Heart left ventricle (tissue), 16 donors: ENCODE results near the gene CROCC. TPM values are rescaled to one million over a fixed set of nuclear protein-coding genes. Genes with fewer than 3 reads are reported as not detected.
A peak's percentile ranks its signal among the peaks of the same experiment; 100 is the strongest.

ENCODE experiments used
- ATAC-seq, 4 donors: fragments of 200-7000 bp; cut with Tn5 transposase; one replicate each; pipeline ENCODE4 v1.9.1; 2020 to 2022; ENCODE audit warnings: moderate library complexity in 4 of 4, mild to moderate bottlenecking in 3 of 4, moderate number of reproducible peaks in 1 of 4
- DNase-seq, 5 donors: peaks; one replicate each; pipeline ENCODE4 v3.0.0-alpha.2; 2020
- H3K27ac ChIP-seq, 12 donors: fragments of 200-600 bp; sonication (generic) in 4 of 12; one replicate each; pipeline versions ENCODE4 v1.5.0 to v1.8.0; 2016 to 2022; ENCODE audit warnings: mild to moderate bottlenecking in 2 of 12
- H3K27me3 ChIP-seq, 9 donors: fragments of 200-600 bp; sonication (generic) in 2 of 9; one replicate each; pipeline versions ENCODE4 v1.5.1 to v1.8.0; 2016 to 2022; ENCODE audit warnings: mild to moderate bottlenecking in 3 of 9
- H3K36me3 ChIP-seq, 9 donors: fragments of 200-600 bp; sonication (generic) in 2 of 9; one replicate each; pipeline versions ENCODE4 v1.5.0 to v1.8.0; 2018 to 2022; ENCODE audit warnings: mild to moderate bottlenecking in 2 of 9
- H3K4me1 ChIP-seq, 12 donors: fragments of 200-600 bp; sonication (generic) in 4 of 12; one replicate each; pipeline versions ENCODE4 v1.5.0 to v1.8.0; 2016 to 2022; ENCODE audit warnings: mild to moderate bottlenecking in 3 of 12
- H3K4me3 ChIP-seq, 12 donors: fragments of 200-600 bp; sonication (generic) in 4 of 12; one replicate each; pipeline versions ENCODE4 v1.5.0 to v1.8.0; 2017 to 2022; ENCODE audit warnings: mild to moderate bottlenecking in 9 of 12, moderate library complexity in 4 of 12
- H3K9me3 ChIP-seq, 12 donors: fragments of 200-600 bp; sonication (generic) in 4 of 12; one replicate each; pipeline versions ENCODE4 v1.5.0 to v1.8.0; 2016 to 2022; ENCODE audit warnings: mild to moderate bottlenecking in 1 of 12
- POLR2A ChIP-seq, 2 donors: fragments of 450-650 bp; IDR thresholded peaks; one replicate each; pipeline ENCODE4 v1.6.1; 2017; ENCODE audit warnings: antibody characterized with exemption in 2 of 2, mild to moderate bottlenecking in 2 of 2, moderate library complexity in 2 of 2
- WGBS, 4 donors: extraction: QIAGEN DNeasy Blood & Tissue Kit in 2 of 4; methylation state at CpG; one replicate each; pipeline versions ENCODE4 v1.1.5 to v1.1.7; 2013 to 2018; 5-methylcytosine and 5-hydroxymethylcytosine counted together
- intact Hi-C, 10 donors: fragments of 100-400 bp; cut with DNase I; formaldehyde crosslinking; loops; one replicate each; pipeline versions ENCODE4 v1.11.1 to v1.14.2; 2022
- polyA plus RNA-seq, 2 donors: library from polyadenylated mRNA; stranded (reverse); fragments of 200-250 nt; gene quantifications; one replicate each; pipeline ENCODE4 v1.2.3, GENCODE V29; 2013
- total RNA-seq, 9 donors: library from RNA; depleted of rRNA in 2 of 9; stranded (reverse); fragments of >200 nt in 2 of 9; fragmentation: NEBNext Ultra II Directional in 3 of 9; extraction: Animal tissue kit (Norgen Biotek cat#: 25700) in 3 of 9; gene quantifications; one replicate each; pipeline versions ENCODE4 v1.1.0 to v1.2.4, GENCODE V29; 2016 to 2023
- TF ChIP-seq, protein P1 (sequence below), 12 donors: fragments of 200-600 bp; sonication (generic) in 4 of 12; IDR thresholded peaks; one replicate each; pipeline versions ENCODE4 v1.5.0 to v1.8.0; 2018 to 2022; ENCODE audit warnings: antibody characterized with exemption in 12 of 12, mild to moderate bottlenecking in 5 of 12
- donor health status: ischemic (EF 13 %, LVEDD 7.1; RV severe dilation, severe dysfunction).
- donor health status: healthy with polysubstance abuse.
- donor health status: DM: no; HTN: yes; CAD: no.
- donor health status: DM: no; HTN: no; CAD: no.
- donor health status: ischemic (EF 25% LVEDD 6.9; RV normal size, moderate dysfunction).
- donor health status: ischemic (EF 25% LVEDD 5.7; RV mildly dilated, moderate dysfunction).
- donor health status: healthy.
- donor health status: DM: yes; HTN: yes; CAD: no.
- donor health status: ischemic (EF 35%, LVEDD 5.7; RV mildly dilated, moderate dysfunction).
- donor health status: nonischemic (EF 11% LVEDD 7.7; RV severe dilation, severe dysfunction).
- donor health status: DM: yes; HTN: yes; CAD: no.
- donor health status: PGD.
- donor health status: ischemic (EF 29% LVEDD 5.4; RV normal size, mild dysfunction).
- donor health status: nonischemic (EF 23%, LVEDD 6.1; RV moderate dilation, normal function).

The CROCC gene
- total and polyA plus RNA-seq, 11 donors: 3.9 to 17.0 (median 7.6) TPM

DNA sequence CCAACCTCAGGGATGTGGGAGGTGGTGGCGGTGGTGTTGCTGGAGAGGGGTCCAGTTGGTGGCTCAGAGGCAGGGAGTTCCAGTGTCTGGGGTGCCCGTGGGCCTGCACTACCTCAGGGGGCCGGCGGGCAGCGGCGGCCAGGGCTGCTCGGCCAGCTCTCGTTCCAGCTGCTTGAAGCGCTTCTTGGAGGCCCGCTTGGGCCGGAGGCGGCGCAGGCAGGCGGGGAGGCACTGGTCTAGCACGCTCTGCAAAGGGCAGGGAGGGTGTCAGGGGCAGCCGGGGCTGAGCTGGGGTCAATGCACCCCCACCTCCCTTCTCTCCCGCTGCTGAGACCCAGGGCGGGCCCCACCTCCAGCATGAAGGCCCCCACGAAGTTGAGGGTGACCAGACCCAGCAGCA is 64.4 kb downstream of the CROCC start:
- 84 to 93% (median 91%) methylated on average over 8 to 19 of the region's 19 CpGs for WGBS, 4 donors
- H3K27me3 ChIP-seq: peaks cover 0 to 2% (median 0%) of the 10 kb centered on the region in 9 donors
- H3K9me3 ChIP-seq: no peaks in the 10 kb centered on the region
- peaks cover 0 to 5% (median 0%) of the 10 kb centered on the region in 12 donors for H3K4me1 ChIP-seq
- intact Hi-C loops: no loop called here
- TF ChIP-seq POLR2A (IDR thresholded peaks at IDR 0.05): no peak
- TF ChIP-seq, protein P1, sequence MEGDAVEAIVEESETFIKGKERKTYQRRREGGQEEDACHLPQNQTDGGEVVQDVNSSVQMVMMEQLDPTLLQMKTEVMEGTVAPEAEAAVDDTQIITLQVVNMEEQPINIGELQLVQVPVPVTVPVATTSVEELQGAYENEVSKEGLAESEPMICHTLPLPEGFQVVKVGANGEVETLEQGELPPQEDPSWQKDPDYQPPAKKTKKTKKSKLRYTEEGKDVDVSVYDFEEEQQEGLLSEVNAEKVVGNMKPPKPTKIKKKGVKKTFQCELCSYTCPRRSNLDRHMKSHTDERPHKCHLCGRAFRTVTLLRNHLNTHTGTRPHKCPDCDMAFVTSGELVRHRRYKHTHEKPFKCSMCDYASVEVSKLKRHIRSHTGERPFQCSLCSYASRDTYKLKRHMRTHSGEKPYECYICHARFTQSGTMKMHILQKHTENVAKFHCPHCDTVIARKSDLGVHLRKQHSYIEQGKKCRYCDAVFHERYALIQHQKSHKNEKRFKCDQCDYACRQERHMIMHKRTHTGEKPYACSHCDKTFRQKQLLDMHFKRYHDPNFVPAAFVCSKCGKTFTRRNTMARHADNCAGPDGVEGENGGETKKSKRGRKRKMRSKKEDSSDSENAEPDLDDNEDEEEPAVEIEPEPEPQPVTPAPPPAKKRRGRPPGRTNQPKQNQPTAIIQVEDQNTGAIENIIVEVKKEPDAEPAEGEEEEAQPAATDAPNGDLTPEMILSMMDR (IDR thresholded peaks at IDR 0.05): no peak
- DNase-seq (no peak), ATAC-seq (no peak)
- H3K27ac ChIP-seq: no peak overlapping the region
- no peak overlapping the region for H3K4me3 ChIP-seq
- peaks cover 0 to 53% (median 39%) of the 10 kb centered on the region in 9 donors for H3K36me3 ChIP-seq

DNA sequence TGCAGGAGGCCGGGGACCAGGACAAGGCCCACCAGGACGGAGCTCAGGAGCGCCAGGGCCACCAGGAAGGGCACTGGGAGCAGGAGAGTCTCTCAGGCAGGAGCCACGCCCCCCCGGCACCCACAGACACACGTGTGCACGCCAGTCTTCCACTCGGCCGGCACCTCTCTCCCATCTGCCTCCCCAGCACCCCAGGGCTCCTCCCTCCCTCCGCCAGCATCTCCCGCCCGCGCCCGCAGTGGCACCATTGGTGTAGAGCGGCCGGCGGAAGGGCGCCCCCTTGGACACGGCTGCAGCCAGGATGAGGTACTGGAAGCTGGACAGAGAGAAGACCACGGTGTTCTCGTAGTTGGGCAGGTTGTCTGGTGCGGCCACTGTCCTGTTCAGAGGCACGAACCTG is 64.8 kb downstream of the CROCC start:
- TF ChIP-seq, protein P1 (IDR thresholded peaks at IDR 0.05): no peak
- TF ChIP-seq POLR2A (IDR thresholded peaks at IDR 0.05): no peak
- Histone ChIP-seq H3K4me1 (peaks cover 0 to 5% (median 0%) of the 10 kb centered on the region in 12 donors), H3K4me3 (no peak overlapping the region), H3K27me3 (no peaks in the 10 kb centered on the region), H3K9me3 (no peaks in the 10 kb centered on the region), H3K36me3 (peaks cover 0 to 57% (median 41%) of the 10 kb centered on the region in 9 donors), H3K27ac (no peak overlapping the region)
- no peak for DNase-seq
- no peak for ATAC-seq
- intact Hi-C loops: no loop called here
- 89 to 92% (median 91%) methylated on average over 19 to 23 of the region's 23 CpGs for WGBS, 4 donors

DNA sequence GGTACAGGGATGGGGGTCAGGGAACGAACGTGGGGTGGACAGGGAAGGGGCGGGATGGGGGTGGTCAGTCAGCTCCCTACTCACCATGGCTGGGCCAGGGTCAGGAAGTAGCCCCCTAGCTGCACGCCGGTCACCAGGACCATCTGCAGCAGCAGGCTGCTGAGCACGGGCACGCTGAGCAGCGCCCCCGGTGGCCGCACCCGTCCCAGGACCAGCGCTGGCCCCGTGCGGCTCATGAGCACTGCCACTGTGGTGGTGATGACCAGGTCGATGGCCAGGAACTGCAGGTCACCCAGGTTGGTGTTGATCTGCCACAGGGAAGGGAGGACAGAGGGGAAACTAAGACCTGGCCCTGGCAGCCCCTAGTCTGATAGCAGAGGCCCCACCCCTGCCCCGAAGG is 65.2 kb downstream of the CROCC start:
- Histone ChIP-seq H3K27me3 (no peaks in the 10 kb centered on the region), H3K4me1 (peaks cover 0 to 5% (median 0%) of the 10 kb centered on the region in 12 donors), H3K9me3 (no peaks in the 10 kb centered on the region), H3K36me3 (peaks cover 0 to 62% (median 44%) of the 10 kb centered on the region in 9 donors), H3K4me3 (no peak overlapping the region), H3K27ac (no peak overlapping the region)
- intact Hi-C loops: no loop called here
- ATAC-seq: no peak
- WGBS, 4 donors: 71 to 78% (median 78%) methylated on average over 7 to 16 of the region's 16 CpGs
- DNase-seq: no peak
- TF ChIP-seq, protein P1 (IDR thresholded peaks at IDR 0.05): peak in 2 of 12 donors; percentile 24 to 28
- no peak for TF ChIP-seq POLR2A (IDR thresholded peaks at IDR 0.05)

DNA sequence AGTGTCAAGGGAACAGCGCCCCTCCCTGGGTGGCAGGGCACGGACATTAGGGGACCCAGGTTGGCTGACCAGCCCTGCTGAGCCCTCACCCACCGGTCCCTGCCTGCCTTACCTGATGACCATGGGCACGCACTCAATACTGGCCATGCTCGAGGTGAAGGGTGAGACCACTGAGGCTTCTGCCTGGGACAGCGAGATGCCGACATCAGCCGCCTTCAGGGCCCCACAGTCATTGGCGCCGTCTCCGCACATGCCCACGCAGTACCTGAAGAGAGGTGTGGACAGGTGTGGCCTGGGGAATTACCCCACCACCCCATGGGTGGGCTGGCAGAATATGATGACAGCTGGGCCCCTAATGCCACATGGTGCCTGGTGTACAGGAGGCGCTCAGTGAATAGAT is 66.5 kb downstream of the CROCC start:
- intact Hi-C loops: no loop called here
- Histone ChIP-seq H3K9me3 (no peaks in the 10 kb centered on the region), H3K4me3 (no peak overlapping the region), H3K27ac (no peak overlapping the region), H3K27me3 (no peaks in the 10 kb centered on the region), H3K4me1 (peaks cover 0 to 5% (median 0%) of the 10 kb centered on the region in 12 donors), H3K36me3 (peaks cover 0 to 72% (median 44%) of the 10 kb centered on the region in 9 donors)
- no peak for DNase-seq
- ATAC-seq: no peak
- WGBS, 4 donors: 89 to 93% (median 91%) methylated on average over 11 to 13 of the region's 13 CpGs
- no peak for TF ChIP-seq POLR2A (IDR thresholded peaks at IDR 0.05)
- TF ChIP-seq, protein P1 (IDR thresholded peaks at IDR 0.05): no peak
